ENCODE measurements around the gene ARID3C.
"Not testable (repeated sequence)": the region's sequence is repeated elsewhere in the genome, so short reads cannot be mapped to it uniquely, and the experiment has no call there.

ARID3C gene

DNA sequence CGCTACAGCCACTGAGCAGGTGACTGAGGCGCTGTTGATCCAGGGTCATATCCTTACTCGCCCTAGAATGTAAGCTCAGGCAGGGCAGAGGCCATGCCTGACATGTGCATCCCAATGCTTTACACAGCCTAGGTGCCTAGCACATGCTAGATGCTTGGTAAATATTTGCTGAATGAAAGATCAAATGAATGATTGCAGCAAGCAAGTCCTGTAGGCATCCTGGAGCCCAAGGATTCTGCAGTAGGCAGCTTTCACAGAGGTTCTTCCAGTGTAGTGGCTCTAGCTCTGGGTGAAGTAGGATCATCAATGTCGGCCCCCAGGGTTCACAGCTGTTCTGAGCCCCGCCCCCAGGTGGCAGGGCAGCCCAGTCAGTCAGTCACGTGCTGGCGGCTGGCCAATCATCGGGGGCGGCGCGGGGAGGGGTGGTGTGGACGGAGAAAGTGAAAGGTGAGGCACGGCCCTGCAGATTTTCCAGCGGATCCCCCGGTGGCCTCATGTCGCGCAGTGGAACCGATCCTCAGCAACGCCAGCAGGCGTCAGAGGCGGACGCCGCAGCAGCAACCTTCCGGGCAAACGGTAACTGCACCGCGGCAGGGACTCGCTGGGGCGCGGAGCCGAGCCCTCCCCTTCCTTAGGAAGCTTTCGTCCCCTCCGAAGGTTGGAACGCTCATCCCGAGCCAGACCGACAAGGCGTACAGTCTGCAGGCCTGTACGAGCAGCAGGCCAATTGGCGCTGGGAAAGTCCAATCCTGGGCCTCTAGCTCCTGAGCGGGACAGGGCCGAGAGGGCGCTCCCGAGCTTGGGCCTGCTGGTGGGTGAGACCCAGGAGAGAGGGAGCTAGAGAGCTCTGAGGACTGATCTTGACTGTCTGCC lies 17.6 kb upstream of the ARID3C start, which contains the start of gene GALT:
Gene GALT, plus strand, starts transcription at position 465 of the 873 bp plus-strand sequence. Its CDS starts 30 bp downstream, at position 495.
- peak within 1 kb of the TSS; percentile 68 for H3K4me3 ChIP-seq (ENCODE audit: low read depth, low read length)
- TF ChIP-seq, protein P1, sequence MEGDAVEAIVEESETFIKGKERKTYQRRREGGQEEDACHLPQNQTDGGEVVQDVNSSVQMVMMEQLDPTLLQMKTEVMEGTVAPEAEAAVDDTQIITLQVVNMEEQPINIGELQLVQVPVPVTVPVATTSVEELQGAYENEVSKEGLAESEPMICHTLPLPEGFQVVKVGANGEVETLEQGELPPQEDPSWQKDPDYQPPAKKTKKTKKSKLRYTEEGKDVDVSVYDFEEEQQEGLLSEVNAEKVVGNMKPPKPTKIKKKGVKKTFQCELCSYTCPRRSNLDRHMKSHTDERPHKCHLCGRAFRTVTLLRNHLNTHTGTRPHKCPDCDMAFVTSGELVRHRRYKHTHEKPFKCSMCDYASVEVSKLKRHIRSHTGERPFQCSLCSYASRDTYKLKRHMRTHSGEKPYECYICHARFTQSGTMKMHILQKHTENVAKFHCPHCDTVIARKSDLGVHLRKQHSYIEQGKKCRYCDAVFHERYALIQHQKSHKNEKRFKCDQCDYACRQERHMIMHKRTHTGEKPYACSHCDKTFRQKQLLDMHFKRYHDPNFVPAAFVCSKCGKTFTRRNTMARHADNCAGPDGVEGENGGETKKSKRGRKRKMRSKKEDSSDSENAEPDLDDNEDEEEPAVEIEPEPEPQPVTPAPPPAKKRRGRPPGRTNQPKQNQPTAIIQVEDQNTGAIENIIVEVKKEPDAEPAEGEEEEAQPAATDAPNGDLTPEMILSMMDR (conservative IDR thresholded peaks at IDR 0.05; ENCODE audit: low read depth, low read length) = peak; percentile 65
- DNase-seq (ENCODE audit: low read depth) = peak; percentile 83

- TF ChIP-seq, protein P1 (conservative IDR thresholded peaks at IDR 0.05; ENCODE audit: low read depth, low read length) = no peak
- DNase-seq (ENCODE audit: low read depth) = no peak
- no peak overlapping the region for H3K4me3 ChIP-seq (ENCODE audit: low read depth, low read length)
Observed at GRCh38 chr9:34644766-34645314, 16.0 kb upstream of the ARID3C start.

GRCh38 chr9:34642679-34643078 lies 13.8 kb upstream of the ARID3C start:
- H3K4me3 ChIP-seq (ENCODE audit: low read depth, low read length) = no peak overlapping the region
- TF ChIP-seq, protein P1 (conservative IDR thresholded peaks at IDR 0.05; ENCODE audit: low read depth, low read length) = no peak
- no peak for DNase-seq (ENCODE audit: low read depth)

- DNase-seq (ENCODE audit: low read depth); H3K4me3 ChIP-seq (ENCODE audit: low read depth, low read length): not testable (repeated sequence)
Observed at GRCh38 chr9:34639322-34639721, 10.5 kb upstream of the ARID3C start.

DNA sequence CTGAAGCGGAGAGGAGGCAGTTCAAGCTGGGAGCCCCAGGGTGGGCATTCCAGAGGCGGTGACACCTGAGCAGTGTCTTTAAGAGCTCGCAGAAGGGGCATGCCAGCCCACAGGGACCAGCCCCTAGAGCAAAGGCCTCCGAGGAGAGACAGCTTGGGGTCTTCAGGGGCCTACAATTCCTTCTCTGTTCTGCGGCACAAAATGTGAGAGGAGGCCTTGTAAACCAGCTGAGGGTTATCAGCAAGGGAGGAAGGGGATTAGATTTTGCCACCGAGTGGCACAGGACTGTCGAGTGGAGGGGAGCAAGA lies 9.2 kb upstream of the ARID3C start:
- TF ChIP-seq, protein P1 (conservative IDR thresholded peaks at IDR 0.05; ENCODE audit: low read depth, low read length) = no peak
- no peak for DNase-seq (ENCODE audit: low read depth)
- H3K4me3 ChIP-seq (ENCODE audit: low read depth, low read length) = peak overlapping the region; percentile 72

- TF ChIP-seq, protein P1 (conservative IDR thresholded peaks at IDR 0.05; ENCODE audit: low read depth, low read length) = no peak
- peak; percentile 94 for DNase-seq (ENCODE audit: low read depth)
- H3K4me3 ChIP-seq (ENCODE audit: low read depth, low read length) = peak within 1 kb of the TSS; percentile 72
Observed at GRCh38 chr9:34637356-34638137, 8.7 kb upstream of the ARID3C start, which contains the start of gene SIGMAR1. SIGMAR1 (minus strand) TSS chr9:34637787; CDS start chr9:34637697, 90 bp downstream.

DNA sequence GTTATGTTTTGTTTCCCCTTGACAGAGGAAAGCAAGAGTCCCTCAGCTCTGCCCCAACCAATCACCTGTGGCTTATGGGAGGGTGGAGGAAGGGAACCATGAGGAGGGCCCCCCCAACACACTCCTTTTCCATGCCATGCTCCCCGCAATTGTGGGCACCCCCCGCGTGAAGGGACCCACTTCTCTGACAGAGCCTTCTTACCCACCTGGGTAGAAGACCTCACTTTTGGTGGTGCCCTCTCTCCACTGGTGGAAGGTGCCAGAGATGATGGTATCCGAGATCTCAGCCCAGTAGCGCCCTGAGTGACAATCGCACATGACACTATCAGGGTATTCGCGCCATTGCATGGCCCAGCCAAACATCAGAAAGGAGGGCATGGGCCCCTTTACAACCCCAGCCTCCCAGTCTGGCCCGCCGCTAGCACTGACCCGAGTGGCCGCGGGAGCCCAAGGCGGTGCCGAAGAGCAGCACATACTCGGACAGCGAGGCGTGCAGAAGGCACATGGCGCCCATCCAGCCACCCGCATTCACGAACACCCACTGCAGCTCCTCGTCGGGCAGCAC lies 8.0 kb upstream of the ARID3C start:
- H3K4me3 ChIP-seq (ENCODE audit: low read depth, low read length) = peak overlapping the region; percentile 72

More for the DNA sequence above, 8.0 kb upstream of the ARID3C start:
- TF ChIP-seq, protein P1 (conservative IDR thresholded peaks at IDR 0.05; ENCODE audit: low read depth, low read length) = no peak
- DNase-seq (ENCODE audit: low read depth) = peak; percentile 35

All from choroid plexus epithelial cell (primary cell).